Measurements from ENCODE around the gene RNASE1. TPM values are rescaled to one million over a fixed set of nuclear protein-coding genes. Genes with fewer than 3 reads are reported as not detected.

Gene RNASE1
- total RNA-seq, 1 experiment from 2014 or later: 1.0 TPM

GRCh38 chr14:20808162-20808483 lies 5.5 kb upstream of the RNASE1 start:
- no peak for DNase-seq (ENCODE audit: low read depth)

- no peak for DNase-seq (ENCODE audit: low read depth)
Measured at GRCh38 chr14:20807304-20808161, 4.9 kb upstream of the RNASE1 start.

GRCh38 chr14:20805485-20805884 lies 2.8 kb upstream of the RNASE1 start:
- no peak for DNase-seq (ENCODE audit: low read depth)

- DNase-seq (ENCODE audit: low read depth): no peak
Measured at GRCh38 chr14:20803223-20803622, 579 bp upstream of the RNASE1 start.

GRCh38 chr14:20801726-20802125 lies 918 bp downstream of the RNASE1 start:
- no peak for DNase-seq (ENCODE audit: low read depth)

GRCh38 chr14:20799892-20800544 lies 2.6 kb downstream of the RNASE1 start:
- no peak for DNase-seq (ENCODE audit: low read depth)

GRCh38 chr14:20799456-20799891 lies 3.2 kb downstream of the RNASE1 start:
- no peak for DNase-seq (ENCODE audit: low read depth)

- DNase-seq (ENCODE audit: low read depth): no peak
Measured at GRCh38 chr14:20798932-20799331, 3.7 kb downstream of the RNASE1 start.

GRCh38 chr14:20798318-20798717 lies 4.3 kb downstream of the RNASE1 start:
- DNase-seq (ENCODE audit: low read depth): no peak

DNA sequence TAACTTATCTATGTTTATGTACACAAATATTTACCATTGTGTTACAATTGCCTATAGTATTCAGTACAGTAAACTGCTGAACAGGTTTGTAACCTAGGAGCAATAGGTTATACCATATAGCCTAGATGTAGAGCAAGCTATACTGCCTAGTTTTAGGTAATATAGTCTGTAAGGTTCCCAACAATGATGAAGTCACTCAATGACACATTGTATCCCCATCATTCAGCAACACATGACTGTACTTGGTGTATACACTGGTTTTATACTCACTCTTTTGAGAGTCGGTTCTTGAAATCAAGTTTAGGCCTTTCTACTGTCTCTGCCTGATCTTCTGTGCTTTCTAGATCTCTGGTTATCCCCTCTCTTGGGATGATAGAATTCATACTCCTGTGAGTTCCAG lies 5.5 kb downstream of the RNASE1 start:
- DNase-seq (ENCODE audit: low read depth): no peak

GRCh38 chr14:20794644-20795369 lies 7.8 kb downstream of the RNASE1 start:
- no peak for DNase-seq (ENCODE audit: low read depth)

- DNase-seq (ENCODE audit: low read depth): no peak
Measured at GRCh38 chr14:20792556-20792955, 10.1 kb downstream of the RNASE1 start.

- DNase-seq (ENCODE audit: low read depth): no peak
Measured at GRCh38 chr14:20791597-20791996, 11.0 kb downstream of the RNASE1 start.

- no peak for DNase-seq (ENCODE audit: low read depth)
Measured at GRCh38 chr14:20791187-20791586, 11.5 kb downstream of the RNASE1 start.

DNA sequence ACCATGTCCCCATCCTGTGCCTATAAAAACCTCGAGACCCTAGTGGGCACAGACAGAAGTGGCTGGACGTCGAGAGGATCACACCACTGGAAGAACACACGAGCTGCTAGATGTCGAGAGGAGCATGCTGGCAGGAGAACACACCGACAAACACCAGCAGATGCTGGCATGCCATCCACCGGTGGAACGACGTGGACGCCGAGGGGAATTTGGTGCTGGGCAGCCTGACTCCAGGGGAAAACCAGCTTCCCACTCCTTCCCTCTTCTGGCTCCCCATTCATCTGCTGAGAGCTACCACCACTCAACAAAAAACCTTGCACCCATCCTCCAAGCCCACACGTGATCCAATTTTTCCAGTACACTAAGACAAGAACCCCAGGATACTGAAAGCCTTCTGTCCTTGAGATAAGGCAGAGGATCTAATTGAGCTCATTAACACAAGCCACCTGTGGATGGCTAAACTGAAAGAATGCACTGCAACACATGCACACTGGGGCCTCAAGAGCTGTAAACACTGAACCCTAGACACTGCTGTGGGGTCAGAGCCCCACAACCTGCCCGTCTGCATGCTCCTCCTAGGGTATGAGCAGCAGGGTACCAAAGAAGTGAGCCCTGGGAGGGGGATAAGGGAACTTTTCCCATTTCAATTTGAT lies 12.1 kb downstream of the RNASE1 start:
- no peak for DNase-seq (ENCODE audit: low read depth)

GRCh38 chr14:20789230-20789813 lies 13.3 kb downstream of the RNASE1 start:
- DNase-seq (ENCODE audit: low read depth): no peak

GRCh38 chr14:20787025-20787424 lies 15.6 kb downstream of the RNASE1 start:
- no peak for DNase-seq (ENCODE audit: low read depth)

GRCh38 chr14:20782280-20782890 lies 20.3 kb downstream of the RNASE1 start:
- no peak for DNase-seq (ENCODE audit: low read depth)

DNA sequence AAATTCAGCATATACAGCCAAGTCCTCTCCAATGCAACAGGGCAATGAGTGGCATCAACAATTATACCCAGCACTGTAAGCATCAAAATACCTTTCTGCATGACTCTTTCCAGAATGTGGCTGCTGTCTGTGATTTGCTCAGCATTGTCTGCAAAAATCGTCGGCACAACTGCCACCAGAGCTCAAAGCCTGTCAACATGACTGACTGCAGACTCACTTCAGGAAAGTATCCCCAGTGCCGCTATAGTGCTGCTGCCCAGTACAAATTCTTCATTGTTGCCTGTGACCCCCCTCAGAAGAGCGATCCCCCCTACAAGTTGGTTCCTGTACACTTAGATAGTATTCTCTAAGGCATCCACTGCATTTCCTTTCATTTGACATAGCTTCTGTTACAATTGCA lies 20.8 kb downstream of the RNASE1 start:
- DNase-seq (ENCODE audit: low read depth): no peak

DNA sequence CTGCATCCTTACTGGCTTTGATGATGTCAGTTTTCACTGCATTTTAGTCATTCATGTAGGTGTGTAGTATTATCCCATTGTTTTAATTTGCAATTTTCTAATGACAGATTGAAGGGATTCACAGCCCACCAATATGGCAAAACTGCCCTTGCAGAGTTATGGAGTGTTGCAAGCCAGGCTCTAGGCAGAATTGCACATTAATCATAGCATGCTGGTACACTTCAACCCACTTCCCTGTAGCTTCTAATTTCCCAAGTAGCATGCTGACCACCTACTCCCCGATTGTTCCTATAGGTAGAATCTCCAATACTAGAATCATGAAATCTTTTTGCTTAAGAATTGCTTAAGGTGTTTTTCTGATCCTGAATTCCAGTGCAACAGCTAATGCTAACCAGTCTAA lies 26.7 kb downstream of the RNASE1 start:
- DNase-seq (ENCODE audit: low read depth): no peak

GRCh38 chr14:20775043-20775442 lies 27.6 kb downstream of the RNASE1 start:
- DNase-seq (ENCODE audit: low read depth): no peak
